Suppressor macrophage treated with lipopolysaccharide for 1 hour (primary cell): Measurements from ENCODE around the gene NRP1.

Source experiments
- DNase-seq, 3 donors: peaks; one replicate each; pipeline ENCODE4 v3.0.0-alpha.2; 2020 to 2022

Gene NRP1

GRCh38 chr10:33256458-33256857 lies 78.0 kb downstream of the NRP1 start:
- DNase-seq, result no peak

GRCh38 chr10:33254556-33255160 lies 79.8 kb downstream of the NRP1 start:
- no peak for DNase-seq

DNA sequence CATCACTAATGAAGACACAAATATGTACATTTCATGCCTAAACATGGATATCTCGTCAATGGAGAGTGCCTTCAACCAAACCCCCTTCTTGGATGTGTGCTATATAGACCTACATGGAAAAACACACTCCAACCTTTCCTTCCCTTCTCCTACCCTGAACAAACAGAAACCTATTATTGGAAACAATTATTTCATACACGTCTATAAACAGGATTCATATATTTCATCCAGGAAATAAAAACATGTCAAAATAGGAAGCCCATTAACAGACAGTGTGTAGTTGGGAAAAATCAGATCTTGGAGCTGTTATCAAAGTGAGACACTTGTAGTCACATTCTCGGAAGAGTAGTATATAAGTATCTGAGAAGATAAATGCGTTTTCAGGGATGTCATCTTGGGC lies 81.1 kb downstream of the NRP1 start:
- DNase-seq, result no peak

DNA sequence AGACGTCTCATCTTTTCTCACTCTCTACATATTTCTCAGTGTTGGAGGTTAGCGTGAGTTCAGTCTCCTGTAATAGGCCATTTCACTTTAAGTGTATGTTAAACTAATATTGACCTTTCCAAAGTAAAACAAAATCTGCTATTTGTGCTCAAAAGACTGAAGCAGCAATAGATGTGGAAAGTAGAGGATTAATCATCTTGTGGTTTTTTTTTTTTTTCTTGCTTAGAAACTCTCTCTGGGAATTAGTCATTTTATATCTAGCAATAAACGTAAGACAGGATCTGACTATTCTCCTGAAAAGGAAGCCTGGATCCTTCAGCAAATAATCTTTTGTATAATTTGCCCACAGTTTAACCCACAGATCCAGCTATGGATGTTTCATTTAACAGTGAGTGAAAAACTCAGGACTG lies 81.7 kb downstream of the NRP1 start:
- DNase-seq, result peak in 2 of 3 donors; percentile 26 to 53

GRCh38 chr10:33252324-33252723 lies 82.1 kb downstream of the NRP1 start:
- DNase-seq, result no peak

- no peak for DNase-seq
These were observed 84.7 kb downstream of the NRP1 start for GRCh38 chr10:33249659-33250345.

GRCh38 chr10:33249137-33249536 lies 85.3 kb downstream of the NRP1 start:
- DNase-seq, result no peak

DNA sequence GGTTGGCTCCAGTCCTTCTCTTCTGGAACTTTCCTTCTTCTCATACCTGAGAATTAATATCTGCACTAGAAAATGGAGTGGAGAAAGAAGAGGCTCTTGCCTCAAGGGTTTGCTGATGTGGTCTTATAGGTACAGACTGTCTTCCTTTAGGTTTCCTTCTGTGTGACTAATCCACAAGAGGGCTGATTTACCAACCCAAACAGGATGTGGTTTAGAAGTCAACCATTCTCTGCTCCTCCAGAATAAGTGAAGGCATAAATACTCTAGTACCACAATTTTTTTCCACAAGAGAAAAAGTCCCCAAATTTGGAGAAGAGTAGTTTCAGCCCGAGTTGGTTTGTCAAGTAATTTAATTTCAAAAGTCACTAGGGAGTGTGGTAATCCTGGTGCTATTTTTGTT lies 85.8 kb downstream of the NRP1 start:
- DNase-seq, result peak; percentile 60 to 87 (median 77)

DNA sequence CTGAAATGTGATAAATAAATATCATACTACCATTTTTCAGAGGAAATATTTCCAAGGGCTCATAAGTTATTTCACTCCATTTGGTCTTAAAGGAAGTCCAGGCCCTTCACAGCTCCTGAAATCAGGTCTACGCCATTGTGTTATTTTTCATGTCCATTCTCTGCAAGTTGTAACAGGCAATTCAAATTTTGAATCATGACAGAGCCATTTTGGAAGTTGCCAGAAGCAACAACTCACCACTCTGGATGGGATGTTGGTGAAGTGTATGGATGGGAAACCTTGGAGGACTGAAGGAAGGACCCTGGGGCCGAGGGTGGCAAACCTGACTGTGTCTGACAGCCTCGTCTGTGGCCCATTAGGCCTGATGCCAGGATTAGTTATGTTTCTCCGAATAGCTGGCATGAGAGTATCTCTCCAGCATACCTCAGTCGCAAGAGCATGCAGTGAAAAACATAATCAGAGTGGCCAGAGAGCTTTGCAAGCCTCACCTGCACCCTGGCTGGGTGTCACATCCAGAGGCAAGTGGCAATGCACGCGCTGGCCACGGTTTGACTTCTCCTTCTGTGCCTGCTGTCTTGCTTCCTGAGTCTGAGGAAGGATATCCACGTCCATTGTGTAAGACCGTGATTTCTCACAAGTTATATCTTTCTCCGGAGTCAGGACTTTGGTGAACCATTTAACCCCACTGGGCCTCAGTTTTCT lies 87.1 kb downstream of the NRP1 start:
- peak; percentile 35 to 42 (median 36) for DNase-seq

DNA sequence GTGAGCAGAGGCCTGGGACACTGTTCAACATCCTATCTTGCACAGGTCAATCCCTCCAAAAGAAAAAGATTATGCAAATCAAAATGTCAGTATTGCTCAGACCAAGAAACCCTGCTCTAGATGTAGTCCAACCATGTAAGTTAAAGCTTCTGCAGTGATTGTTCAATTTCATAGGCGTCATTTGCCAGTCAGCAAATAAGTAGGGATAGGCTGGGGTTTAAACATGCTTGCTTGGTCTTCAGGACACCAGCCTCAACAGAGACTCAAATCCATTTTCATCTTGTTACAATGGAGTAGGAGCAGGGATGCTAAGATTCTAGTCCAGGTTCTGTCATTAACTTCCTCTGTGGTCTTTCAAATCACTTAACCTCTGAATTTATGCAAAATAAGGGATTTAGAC lies 89.1 kb downstream of the NRP1 start:
- DNase-seq, result no peak

GRCh38 chr10:33244354-33244967 lies 90.0 kb downstream of the NRP1 start:
- DNase-seq, result no peak

DNA sequence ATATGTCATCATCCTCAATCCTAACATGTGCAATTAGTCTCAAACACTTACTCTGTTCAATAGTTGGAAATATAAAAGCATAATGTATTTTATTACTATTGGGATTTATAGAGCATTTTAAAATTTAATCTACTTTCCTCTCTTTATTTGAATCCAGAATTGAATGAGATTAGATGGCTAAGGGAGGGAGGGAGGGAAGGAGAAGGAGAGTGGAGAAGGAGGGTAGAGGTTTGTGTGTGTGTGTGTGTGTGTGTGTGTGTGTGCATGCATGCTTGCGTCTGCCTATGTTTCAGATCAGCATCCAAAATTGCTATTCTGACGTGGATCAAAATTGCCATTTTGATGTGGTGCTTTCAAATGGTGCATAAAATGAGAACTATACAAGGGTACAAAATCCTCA lies 90.8 kb downstream of the NRP1 start:
- DNase-seq, result no peak

GRCh38 chr10:33242931-33243330 lies 91.5 kb downstream of the NRP1 start:
- DNase-seq, result no peak

DNA sequence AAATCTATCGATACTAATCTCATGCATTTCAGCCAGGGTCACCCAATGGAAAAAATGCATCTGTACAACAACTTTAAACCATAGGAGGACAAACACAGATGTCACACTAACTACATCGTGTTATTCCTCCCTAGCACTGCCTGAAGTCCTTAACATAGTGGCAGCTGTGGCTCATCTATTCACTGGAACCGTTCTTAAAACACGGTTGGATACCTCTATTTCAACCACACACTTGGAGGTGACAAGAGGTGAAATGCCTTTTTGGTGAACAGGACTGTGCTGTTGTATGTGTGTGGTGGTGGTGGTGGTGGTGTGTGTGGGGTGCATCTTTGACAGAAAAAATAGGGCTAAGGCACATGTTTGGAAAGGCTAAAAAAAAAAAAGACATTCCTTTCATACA lies 93.1 kb downstream of the NRP1 start:
- DNase-seq, result no peak

- DNase-seq, result no peak
These were observed 93.5 kb downstream of the NRP1 start for GRCh38 chr10:33240931-33241330.

- DNase-seq, result no peak
These were observed 94.2 kb downstream of the NRP1 start for GRCh38 chr10:33240258-33240657.

- DNase-seq, result no peak
These were observed 95.2 kb downstream of the NRP1 start for GRCh38 chr10:33239257-33239656.

- DNase-seq, result no peak
These were observed 95.8 kb downstream of the NRP1 start for GRCh38 chr10:33238643-33239042.

- DNase-seq, result no peak
These were observed 96.5 kb downstream of the NRP1 start for GRCh38 chr10:33237736-33238624.

- no peak for DNase-seq
These were observed 97.6 kb downstream of the NRP1 start for GRCh38 chr10:33236916-33237315.

DNA sequence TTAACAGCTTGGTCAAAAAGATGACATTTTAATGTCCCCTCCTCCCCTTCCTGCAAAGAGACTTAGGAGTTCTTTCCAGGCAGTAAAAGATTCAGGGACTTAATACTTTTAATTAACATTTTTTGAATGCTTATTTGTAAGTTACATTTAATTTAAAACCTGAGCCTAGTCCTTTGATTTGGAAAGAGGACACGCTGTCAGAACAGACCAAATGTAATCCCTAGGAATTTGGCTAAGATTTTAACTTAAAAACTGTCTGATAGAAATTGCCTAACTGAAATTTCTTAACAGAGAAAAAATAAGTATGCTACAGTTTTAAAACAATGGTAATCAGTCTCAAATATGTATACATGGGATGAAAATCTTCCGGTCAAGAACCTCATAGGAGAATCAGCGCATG lies 98.5 kb downstream of the NRP1 start:
- DNase-seq, result no peak

DNA sequence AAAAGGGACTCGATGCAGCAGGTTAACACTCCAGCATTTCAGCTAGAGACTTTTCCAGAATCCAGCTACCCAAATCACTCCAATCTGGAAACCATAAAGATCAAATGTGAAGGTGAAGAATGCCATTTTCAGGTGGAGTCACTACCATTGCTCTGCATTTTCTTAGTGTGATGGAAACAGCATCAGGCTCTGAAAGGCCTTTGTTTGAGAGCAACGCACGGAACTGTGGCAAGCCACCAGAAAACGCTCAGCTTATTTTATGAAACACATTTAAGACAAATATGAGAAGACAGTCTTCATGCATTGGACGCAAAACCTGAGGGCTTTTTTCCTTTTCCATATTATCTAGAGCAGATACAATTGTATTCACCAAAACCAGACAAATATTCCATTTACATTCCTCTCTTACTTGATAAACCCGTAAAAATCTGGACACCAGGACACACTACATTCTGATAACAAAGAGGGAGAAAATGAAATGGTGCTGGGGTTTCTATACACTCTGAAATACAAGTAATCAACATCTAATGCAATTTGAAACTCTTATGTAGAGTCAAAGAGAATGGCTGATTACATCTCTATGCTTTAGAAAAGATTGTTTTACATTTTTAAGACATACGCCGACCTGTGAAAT lies 99.1 kb downstream of the NRP1 start:
- DNase-seq, result no peak
